OCI-LY1 (cell line): ENCODE results near the gene SVBP.

Experiments used
- H2AFZ ChIP-seq: fragments of 200-600 bp; sonication (generic), shearing (Covaris generic); 2 replicates; pipeline ENCODE4 v1.6.0; 2014; ENCODE audit warnings: antibody characterized with exemption, mild to moderate bottlenecking, low read length
- H3F3A ChIP-seq: fragments of 200-600 bp; sonication (generic), shearing (Covaris generic); 2 replicates; pipeline ENCODE4 v1.6.0; 2014; ENCODE audit warnings: mild to moderate bottlenecking, antibody characterized with exemption, low read length, moderate library complexity; ENCODE audit not compliant: insufficient read depth
- H3K27ac ChIP-seq: fragments of 200-600 bp; sonication (generic); 2 replicates; pipeline ENCODE4 v1.5.1; 2014; ENCODE audit warnings: low read length, mixed run types, mild to moderate bottlenecking, low read depth; ENCODE audit not compliant: poor library complexity, severe bottlenecking
- H3K27me3 ChIP-seq: fragments of 200-600 bp; sonication (generic); 2 replicates; pipeline ENCODE4 v1.6.0; 2014; ENCODE audit warnings: antibody characterized with exemption, mild to moderate bottlenecking, low read length, moderate library complexity; ENCODE audit not compliant: insufficient read depth
- H3K36me3 ChIP-seq: fragments of 200-600 bp; sonication (generic); 2 replicates; pipeline ENCODE4 v1.6.1; 2014; ENCODE audit warnings: mild to moderate bottlenecking, antibody characterized with exemption, low read length, moderate library complexity, mixed read lengths; ENCODE audit not compliant: insufficient read depth
- H3K4me1 ChIP-seq: fragments of 200-600 bp; sonication (generic); 2 replicates; pipeline ENCODE4 v1.5.1; 2014; ENCODE audit warnings: mild to moderate bottlenecking, low read length, moderate library complexity; ENCODE audit not compliant: insufficient read depth, severe bottlenecking
- H3K4me2 ChIP-seq: fragments of 200-600 bp; sonication (generic), shearing (Covaris generic); 2 replicates; pipeline ENCODE4 v1.6.1; 2014; ENCODE audit warnings: low read length
- H3K4me3 ChIP-seq: fragments of 200-600 bp; sonication (generic); 2 replicates; pipeline ENCODE4 v1.5.1; 2014; ENCODE audit warnings: low read length, low read depth, mild to moderate bottlenecking, mixed read lengths; ENCODE audit not compliant: poor library complexity, severe bottlenecking
- H3K79me2 ChIP-seq: fragments of 200-600 bp; shearing (Covaris generic); 2 replicates; pipeline ENCODE4 v1.6.1; 2016; ENCODE audit warnings: mixed run types, low read length, mixed read lengths; ENCODE audit not compliant: insufficient read depth
- H3K9ac ChIP-seq: fragments of 200-600 bp; sonication (generic), shearing (Covaris generic); 2 replicates; pipeline ENCODE4 v1.6.1; 2014; ENCODE audit warnings: mild to moderate bottlenecking, low read length, mixed read lengths
- H3K9me2 ChIP-seq: fragments of 200-600 bp; sonication (generic), shearing (Covaris generic); 2 replicates; pipeline ENCODE4 v1.6.1; 2014; ENCODE audit warnings: low read depth, mild to moderate bottlenecking, low read length, mixed read lengths
- H3K9me3 ChIP-seq: fragments of 200-600 bp; shearing (Covaris generic); 2 replicates; pipeline ENCODE4 v1.6.1; 2014; ENCODE audit warnings: low read length, mixed read lengths
- H4K20me1 ChIP-seq: fragments of 200-600 bp; sonication (generic), shearing (Covaris generic); 2 replicates; pipeline ENCODE4 v1.6.0; 2016; ENCODE audit warnings: mild to moderate bottlenecking, low read length; ENCODE audit not compliant: insufficient read depth
- CTCF ChIP-seq: fragments of 200-600 bp; sonication (generic), shearing (Covaris generic); IDR thresholded peaks from 2 replicates; pipeline ENCODE4 v1.5.1; 2017; ENCODE audit warnings: mild to moderate bottlenecking, antibody characterized with exemption, low read length, moderate library complexity, mixed read lengths
- EZH2 ChIP-seq: fragments of 200-600 bp; sonication (generic), shearing (Covaris generic); IDR thresholded peaks from 2 replicates; pipeline ENCODE4 v1.8.0; 2017; ENCODE audit warnings: borderline replicate concordance, mixed run types, mild to moderate bottlenecking, antibody characterized with exemption, low read length, moderate library complexity, mixed read lengths

SVBP gene

GRCh38 chr1:42832641-42833240 lies 15.5 kb upstream of the SVBP start:
- Histone ChIP-seq H3K36me3 (no peaks in the 10 kb centered on the region), H3K27ac (no peak overlapping the region)

GRCh38 chr1:42831273-42831672 lies 14.1 kb upstream of the SVBP start:
- Histone ChIP-seq H2AFZ (no peak overlapping the region), H3K27me3 (no peaks in the 10 kb centered on the region), H4K20me1 (no peaks in the 10 kb centered on the region), H3K4me2 (no peak overlapping the region), H3K36me3 (no peaks in the 10 kb centered on the region), H3F3A (no peaks in the 10 kb centered on the region), H3K27ac (no peak overlapping the region), H3K4me1 (no peaks in the 10 kb centered on the region), H3K79me2 (no peaks in the 10 kb centered on the region), H3K9me3 (no peaks in the 10 kb centered on the region), H3K4me3 (no peak overlapping the region), H3K9ac (no peak overlapping the region), H3K9me2 (no peaks in the 10 kb centered on the region)
- no peak for TF ChIP-seq EZH2
- TF ChIP-seq CTCF: no peak

More at GRCh38 chr1:42832641-42833240, 15.5 kb upstream of the SVBP start:
- H2AFZ ChIP-seq: no peak overlapping the region
- no peak overlapping the region for H3K4me3 ChIP-seq
- no peaks in the 10 kb centered on the region for H3K9me3 ChIP-seq
- no peaks in the 10 kb centered on the region for H3F3A ChIP-seq
- H3K9me2 ChIP-seq: no peaks in the 10 kb centered on the region
- TF ChIP-seq CTCF: no peak
- no peak overlapping the region for H3K9ac ChIP-seq
- no peak overlapping the region for H3K4me2 ChIP-seq
- H3K4me1 ChIP-seq: no peaks in the 10 kb centered on the region
- no peaks in the 10 kb centered on the region for H3K27me3 ChIP-seq
- H3K79me2 ChIP-seq: no peaks in the 10 kb centered on the region
- H4K20me1 ChIP-seq: no peaks in the 10 kb centered on the region

- Histone ChIP-seq H3K4me3 (no peak overlapping the region), H3K36me3 (no peaks in the 10 kb centered on the region), H3K9me2 (no peaks in the 10 kb centered on the region), H3K79me2 (no peaks in the 10 kb centered on the region), H3K9ac (no peak overlapping the region), H3K4me1 (no peaks in the 10 kb centered on the region), H3K27ac (no peak overlapping the region), H3K27me3 (no peaks in the 10 kb centered on the region), H4K20me1 (no peaks in the 10 kb centered on the region), H3F3A (no peaks in the 10 kb centered on the region), H3K4me2 (no peak overlapping the region), H2AFZ (no peak overlapping the region), H3K9me3 (no peaks in the 10 kb centered on the region)
- TF ChIP-seq EZH2 (no peak), CTCF (no peak)
Measured at GRCh38 chr1:42830631-42831030, 13.4 kb upstream of the SVBP start.
